HUES6 (cell line): ENCODE measurements around the gene RAI14.

Experiments used
- H3K27ac ChIP-seq: 2 replicates; pipeline ENCODE4 v1.7.0; 2013; ENCODE audit warnings: low read depth, mild to moderate bottlenecking, low read length, inconsistent platforms
- H3K27me3 ChIP-seq: 2 replicates; pipeline ENCODE4 v1.6.1; 2013; ENCODE audit warnings: low read length; ENCODE audit not compliant: control insufficient read depth, insufficient read depth
- H3K36me3 ChIP-seq: 2 replicates; pipeline ENCODE4 v1.6.1; 2013; ENCODE audit warnings: low read length; ENCODE audit not compliant: control insufficient read depth, insufficient read depth
- H3K4me1 ChIP-seq: 2 replicates; pipeline ENCODE4 v1.6.1; 2013; ENCODE audit warnings: low read length; ENCODE audit not compliant: control insufficient read depth, insufficient read depth
- H3K4me3 ChIP-seq: 2 replicates; pipeline ENCODE4 v1.5.1; 2013; ENCODE audit warnings: low read depth, low read length
- H3K9ac ChIP-seq: one replicate; pipeline ENCODE4 v1.6.1; 2013; ENCODE audit warnings: mild to moderate bottlenecking, low read length
- H3K9me3 ChIP-seq: 2 replicates; pipeline ENCODE4 v1.6.1; 2013; ENCODE audit warnings: low read depth, low read length; ENCODE audit not compliant: control insufficient read depth, insufficient read depth

The RAI14 gene

GRCh38 chr5:34648039-34648839, 7.9 kb upstream of the RAI14 start:
- Histone ChIP-seq H3K4me3 (no peak overlapping the region), H3K27ac (no peak overlapping the region), H3K36me3 (no peaks in the 10 kb centered on the region), H3K27me3 (no peaks in the 10 kb centered on the region), H3K4me1 (no peaks in the 10 kb centered on the region), H3K9me3 (peaks cover 13% of the 10 kb centered on the region), H3K9ac (no peak overlapping the region)

DNA sequence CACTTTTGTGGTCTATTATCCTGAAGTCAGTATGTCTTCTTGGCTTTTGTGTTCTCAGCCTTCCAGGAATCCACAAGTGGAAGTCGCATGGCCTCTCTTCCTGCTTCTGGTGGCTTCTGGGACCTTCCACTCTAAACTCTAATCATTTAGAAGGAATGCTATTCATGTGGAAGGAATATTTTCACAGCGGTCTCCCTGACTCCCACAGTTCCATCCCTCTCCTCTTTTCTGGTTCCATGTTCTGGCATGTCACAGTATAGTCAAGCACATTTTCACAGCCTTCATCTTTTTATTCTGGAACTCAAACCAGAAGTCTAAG, 7.3 kb upstream of the RAI14 start:
- Histone ChIP-seq H3K9ac (no peak overlapping the region), H3K9me3 (peaks cover 13% of the 10 kb centered on the region), H3K4me1 (no peaks in the 10 kb centered on the region), H3K36me3 (no peaks in the 10 kb centered on the region), H3K27me3 (no peaks in the 10 kb centered on the region), H3K27ac (no peak overlapping the region), H3K4me3 (no peak overlapping the region)

- Histone ChIP-seq H3K27ac (no peak overlapping the region), H3K4me1 (peaks cover 17% of the 10 kb centered on the region)
Observed at GRCh38 chr5:34651791-34652190, 4.3 kb upstream of the RAI14 start.

DNA sequence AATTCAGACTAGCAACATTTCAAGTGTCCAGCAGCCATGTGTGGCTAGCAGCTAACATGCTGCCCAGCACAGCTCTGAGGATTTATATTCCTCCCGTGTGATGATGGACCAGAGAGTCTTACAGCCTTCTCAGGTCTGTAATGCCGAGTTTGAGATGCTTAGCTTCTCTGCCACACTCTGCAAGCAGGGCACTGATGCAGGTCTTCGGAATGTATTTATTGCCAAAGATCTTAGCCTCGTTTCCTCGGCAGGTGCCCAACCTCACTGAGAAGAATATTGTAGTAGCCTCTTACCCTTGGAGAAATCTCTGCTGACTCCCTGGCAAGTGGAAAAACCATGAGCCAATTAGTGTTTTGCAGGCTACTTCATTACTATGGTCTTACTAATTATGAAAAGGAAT, 3.7 kb upstream of the RAI14 start:
- H3K4me1 ChIP-seq = peaks cover 17% of the 10 kb centered on the region
- no peaks in the 10 kb centered on the region for H3K27me3 ChIP-seq
- no peaks in the 10 kb centered on the region for H3K9me3 ChIP-seq
- no peaks in the 10 kb centered on the region for H3K36me3 ChIP-seq
- H3K4me3 ChIP-seq = no peak overlapping the region
- H3K9ac ChIP-seq = no peak overlapping the region
- no peak overlapping the region for H3K27ac ChIP-seq

More at GRCh38 chr5:34651791-34652190, 4.3 kb upstream of the RAI14 start:
- Histone ChIP-seq H3K9me3 (peaks cover 4% of the 10 kb centered on the region), H3K4me3 (no peak overlapping the region), H3K9ac (no peak overlapping the region), H3K27me3 (no peaks in the 10 kb centered on the region), H3K36me3 (no peaks in the 10 kb centered on the region)

DNA sequence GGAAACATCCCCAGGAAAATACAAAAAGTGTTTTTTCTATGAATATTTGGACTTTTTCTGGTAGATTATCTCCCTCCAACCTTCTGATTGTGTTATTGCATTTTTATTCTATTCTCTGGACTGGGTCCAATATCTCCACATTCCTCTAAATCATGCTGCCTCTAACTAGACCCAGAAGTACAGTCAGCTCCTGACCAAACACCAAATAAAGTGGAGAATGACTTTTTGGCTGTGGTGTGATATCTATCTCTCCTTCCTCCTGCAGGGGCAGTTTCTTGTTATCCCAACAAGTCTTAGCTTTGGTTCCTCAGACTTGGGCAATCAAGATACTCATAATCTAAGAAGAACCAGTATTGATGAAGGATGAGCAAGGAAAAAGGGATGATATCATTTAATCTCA, 3.2 kb upstream of the RAI14 start:
- H3K36me3 ChIP-seq = no peaks in the 10 kb centered on the region
- H3K27ac ChIP-seq = no peak overlapping the region
- H3K9me3 ChIP-seq = no peaks in the 10 kb centered on the region
- H3K4me1 ChIP-seq = peaks cover 19% of the 10 kb centered on the region
- no peaks in the 10 kb centered on the region for H3K27me3 ChIP-seq
- H3K4me3 ChIP-seq = no peak overlapping the region
- H3K9ac ChIP-seq = no peak overlapping the region

GRCh38 chr5:34653708-34654107, 2.4 kb upstream of the RAI14 start:
- Histone ChIP-seq H3K9ac (no peak overlapping the region), H3K4me1 (peaks cover 23% of the 10 kb centered on the region), H3K27me3 (no peaks in the 10 kb centered on the region), H3K36me3 (no peaks in the 10 kb centered on the region), H3K27ac (no peak overlapping the region), H3K9me3 (no peaks in the 10 kb centered on the region), H3K4me3 (no peak overlapping the region)

DNA sequence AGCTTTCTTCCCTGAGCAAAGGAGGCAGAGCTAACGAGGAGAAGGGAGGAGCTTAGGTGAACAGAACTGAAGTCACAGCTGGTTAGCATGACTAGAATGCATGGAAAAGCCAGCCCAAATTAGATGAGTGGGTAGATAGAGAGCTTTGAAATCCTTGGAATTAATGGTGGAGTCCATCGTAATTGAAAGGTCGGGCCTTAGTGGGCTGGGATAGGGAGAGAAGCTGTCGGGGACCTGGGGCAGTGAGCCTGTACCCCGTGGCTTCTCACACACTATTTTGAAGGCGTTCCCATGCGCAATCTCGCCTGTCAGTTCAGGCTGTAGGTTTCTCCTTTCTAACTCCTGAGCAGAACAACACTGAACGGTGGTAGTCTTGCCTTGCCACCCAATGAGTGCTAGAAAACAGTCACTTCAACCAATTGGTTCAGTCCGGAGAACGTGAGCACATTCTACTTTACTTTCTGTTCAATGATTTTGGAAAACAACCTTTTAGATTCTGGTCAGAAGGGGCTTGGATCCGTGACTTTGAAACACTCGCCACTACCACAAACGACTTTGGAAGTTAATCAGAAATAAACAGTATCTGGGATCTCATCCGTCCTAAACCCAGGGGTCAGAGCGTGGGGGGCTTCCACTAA, 655 bp upstream of the RAI14 start:
- Histone ChIP-seq H3K9me3 (no peaks in the 10 kb centered on the region), H3K4me3 (peak overlapping the region; percentile 87), H3K9ac (peak overlapping the region; percentile 97), H3K27me3 (no peaks in the 10 kb centered on the region), H3K4me1 (peaks cover 25% of the 10 kb centered on the region), H3K27ac (peak overlapping the region; percentile 66; the same call in 1 of the 2 replicates), H3K36me3 (peaks cover 10% of the 10 kb centered on the region)

DNA sequence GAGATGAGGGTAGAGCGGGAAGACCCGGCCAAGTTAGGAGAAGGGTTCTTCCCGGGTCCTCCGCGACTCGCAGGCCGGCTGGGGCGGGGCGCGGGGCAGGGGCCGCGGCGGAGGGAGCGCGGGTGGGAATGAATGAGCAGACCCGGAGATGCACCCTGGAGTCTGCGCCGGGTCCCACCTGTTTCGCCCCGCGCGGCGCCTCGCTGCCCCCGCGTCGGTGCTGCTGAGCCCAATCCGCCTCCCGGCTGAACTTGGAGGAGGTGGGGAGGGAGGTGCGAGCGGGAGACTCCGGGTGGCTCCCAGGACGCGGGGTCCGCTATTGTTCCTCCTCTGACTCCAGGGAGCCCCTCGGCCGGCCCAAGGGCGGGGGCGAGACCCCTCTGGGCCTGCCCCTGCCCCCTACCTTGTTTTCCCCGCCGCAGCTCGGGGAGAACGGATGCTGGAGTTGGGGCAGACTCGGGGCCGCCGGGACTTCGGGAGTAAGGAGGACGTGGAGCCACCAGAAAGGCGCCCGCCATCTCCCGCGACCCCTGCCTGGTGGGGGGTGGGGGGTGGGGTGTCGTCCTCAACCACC, 659 bp downstream of the RAI14 start:
- Histone ChIP-seq H3K4me3 (peak overlapping the region; percentile 87), H3K36me3 (peaks cover 21% of the 10 kb centered on the region), H3K4me1 (peaks cover 25% of the 10 kb centered on the region), H3K27me3 (no peaks in the 10 kb centered on the region), H3K27ac (peak overlapping the region; percentile 93), H3K9ac (peak overlapping the region; percentile 97), H3K9me3 (no peaks in the 10 kb centered on the region)

DNA sequence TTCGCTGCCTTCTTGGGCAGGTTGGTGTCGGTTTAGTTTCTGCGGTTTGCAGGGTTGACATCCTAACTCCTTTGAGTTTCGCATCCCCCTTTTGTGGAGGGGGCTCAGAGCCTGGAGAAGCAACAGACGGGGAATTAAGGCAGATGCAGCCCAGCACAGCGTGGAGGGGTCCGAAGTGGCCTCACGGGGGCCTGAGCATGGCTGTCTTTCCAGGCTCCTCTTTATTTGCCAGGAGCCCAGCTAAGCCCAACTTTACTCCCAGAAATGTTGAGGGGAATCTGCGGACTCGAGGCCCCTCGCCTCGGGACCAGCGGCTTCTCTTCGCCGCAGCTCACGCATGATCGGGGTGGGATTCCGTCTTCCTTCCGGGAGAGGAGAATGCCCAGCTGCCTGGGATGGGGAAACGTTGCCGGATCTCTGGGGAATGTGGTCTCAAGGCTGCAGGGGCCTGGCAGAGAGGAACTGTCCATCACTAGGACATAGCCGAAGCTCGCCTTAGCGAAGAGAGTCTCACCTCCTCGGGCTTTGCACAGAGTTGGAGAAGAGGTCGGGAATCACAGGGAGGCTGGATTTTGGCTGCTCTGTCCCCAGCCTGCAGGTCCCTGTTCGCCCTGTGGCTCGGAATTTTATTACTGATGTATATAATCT, 1.3 kb downstream of the RAI14 start:
- H3K27ac ChIP-seq = peak overlapping the region; percentile 93
- H3K4me3 ChIP-seq = peak overlapping the region; percentile 87

DNA sequence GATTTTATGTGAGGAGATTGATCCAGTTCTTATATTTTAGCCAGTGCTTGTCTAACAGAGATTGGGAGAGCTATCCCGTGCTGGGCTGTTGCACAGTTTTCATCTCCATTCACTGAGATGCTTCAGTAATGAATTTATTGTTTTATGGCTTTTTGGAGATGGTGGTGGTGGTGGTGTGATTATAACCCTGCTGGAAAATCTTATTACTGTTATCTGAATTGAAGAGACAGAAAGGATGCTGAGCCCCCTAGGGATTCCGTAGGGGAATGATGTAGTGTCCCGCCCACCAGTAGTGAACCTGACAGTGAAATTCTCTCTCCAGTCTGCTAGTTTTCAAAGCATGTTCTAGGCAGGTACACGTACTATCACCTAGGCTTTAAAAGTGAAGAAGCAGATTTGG, 1.9 kb downstream of the RAI14 start:
- H3K27me3 ChIP-seq = no peaks in the 10 kb centered on the region
- H3K9ac ChIP-seq = peak overlapping the region; percentile 97
- no peaks in the 10 kb centered on the region for H3K9me3 ChIP-seq
- H3K36me3 ChIP-seq = peaks cover 31% of the 10 kb centered on the region
- H3K27ac ChIP-seq = no peak overlapping the region
- H3K4me1 ChIP-seq = peaks cover 25% of the 10 kb centered on the region
- peak overlapping the region; percentile 87 for H3K4me3 ChIP-seq

More for the DNA sequence above, 1.3 kb downstream of the RAI14 start:
- Histone ChIP-seq H3K9ac (peak overlapping the region; percentile 97), H3K27me3 (no peaks in the 10 kb centered on the region), H3K4me1 (peaks cover 25% of the 10 kb centered on the region), H3K9me3 (no peaks in the 10 kb centered on the region), H3K36me3 (peaks cover 26% of the 10 kb centered on the region)

- no peak overlapping the region for H3K27ac ChIP-seq
- peaks cover 22% of the 10 kb centered on the region for H3K4me1 ChIP-seq
- H3K9ac ChIP-seq = no peak overlapping the region
- H3K27me3 ChIP-seq = no peaks in the 10 kb centered on the region
- no peaks in the 10 kb centered on the region for H3K9me3 ChIP-seq
- no peak overlapping the region for H3K4me3 ChIP-seq
- peaks cover 40% of the 10 kb centered on the region for H3K36me3 ChIP-seq
Observed at GRCh38 chr5:34659168-34659567, 3.0 kb downstream of the RAI14 start.
